Testis (tissue), 2 donors: Measurements from ENCODE around the gene TLCD3A.

Experiments used
- CTCF ChIP-seq, 3 experiments: fragments of 450-650 bp in 2 of 3; fragments of 200-600 bp in 1 of 3; sonication (generic) in 1 of 3; IDR thresholded peaks; one replicate each; pipeline ENCODE4 v1.5.1; 2016 to 2019; ENCODE audit warnings: antibody characterized with exemption in 3 of 3, mild to moderate bottlenecking in 2 of 3, moderate library complexity in 1 of 3
- POLR2A ChIP-seq: fragments of 450-650 bp; IDR thresholded peaks from one replicate; pipeline ENCODE4 v1.6.1; 2017; ENCODE audit warnings: antibody characterized with exemption, mild to moderate bottlenecking, moderate library complexity

- TF ChIP-seq CTCF (IDR thresholded peaks at IDR 0.05), result no peak
- no peak for TF ChIP-seq POLR2A
Measured at GRCh38 chr17:760371-760770, 28.0 kb downstream of the TLCD3A start.
